ENCODE data around the gene LEFTY2.

GRCh38 chr1:225923381-225923691 lies 17.7 kb downstream of the LEFTY2 start:
- no peak for TF ChIP-seq CTCF (IDR thresholded peaks at IDR 0.05)
- no peak for TF ChIP-seq EZH2 (IDR thresholded peaks at IDR 0.05; ENCODE audit: borderline replicate concordance, insufficient read depth, low read depth, low read length, poor library complexity, severe bottlenecking)
